GM10266 (cell line): ENCODE data around the gene DUSP8.

Experiments
- DNase-seq: peaks from one replicate; pipeline ENCODE4 v3.0.0; 2012; ENCODE audit errors: extremely low spot score
- CTCF ChIP-seq: IDR thresholded peaks from 2 replicates; pipeline ENCODE4 v1.5.1; 2012; ENCODE audit warnings: mild to moderate bottlenecking, low read depth; ENCODE audit not compliant: control insufficient read depth, insufficient read depth; ENCODE audit errors: missing control alignments

DUSP8 gene

GRCh38 chr11:1534682-1535081 lies 37.4 kb downstream of the DUSP8 start:
- DNase-seq, result no peak
- no peak for TF ChIP-seq CTCF

DNA sequence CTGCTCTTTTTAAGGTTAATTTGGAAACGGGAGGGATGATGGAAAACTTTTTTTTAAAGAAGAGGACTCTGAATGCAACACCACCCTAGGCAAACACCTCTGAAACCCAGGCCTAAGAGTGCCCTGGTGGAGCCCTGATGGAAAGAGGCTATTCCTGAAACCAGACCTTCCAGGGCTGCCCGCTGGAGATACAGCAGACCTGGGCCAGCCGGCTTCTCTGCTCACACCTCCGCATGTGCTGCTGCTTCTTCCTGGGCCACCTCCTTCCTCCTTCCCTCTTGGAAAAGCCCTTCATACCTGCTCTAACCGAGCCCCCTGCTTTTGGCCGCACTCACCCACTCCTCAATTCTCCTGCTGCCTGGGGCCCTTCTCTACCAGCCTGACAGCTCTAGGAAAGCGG lies 37.9 kb downstream of the DUSP8 start:
- TF ChIP-seq CTCF, result no peak
- DNase-seq, result no peak

DNA sequence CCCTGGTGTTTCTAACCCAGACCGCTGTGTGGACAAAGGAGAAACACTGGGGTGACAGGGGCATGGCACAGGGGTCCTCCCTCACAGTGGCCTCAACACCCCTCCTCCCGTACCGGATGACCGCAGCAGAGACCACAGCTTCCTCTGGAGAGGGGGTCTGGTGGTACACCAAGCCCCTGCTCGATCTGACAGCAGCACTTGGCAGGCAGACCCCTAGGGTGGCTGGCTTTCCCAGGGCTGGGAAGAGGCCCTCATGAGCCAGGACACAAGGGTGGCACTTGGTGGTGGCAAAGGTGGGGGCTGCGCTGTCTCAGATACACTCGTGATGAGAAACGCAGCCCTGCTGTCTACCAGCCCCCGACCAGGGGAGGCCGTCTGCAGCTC lies 38.7 kb downstream of the DUSP8 start:
- no peak for DNase-seq
- TF ChIP-seq CTCF, result no peak

DNA sequence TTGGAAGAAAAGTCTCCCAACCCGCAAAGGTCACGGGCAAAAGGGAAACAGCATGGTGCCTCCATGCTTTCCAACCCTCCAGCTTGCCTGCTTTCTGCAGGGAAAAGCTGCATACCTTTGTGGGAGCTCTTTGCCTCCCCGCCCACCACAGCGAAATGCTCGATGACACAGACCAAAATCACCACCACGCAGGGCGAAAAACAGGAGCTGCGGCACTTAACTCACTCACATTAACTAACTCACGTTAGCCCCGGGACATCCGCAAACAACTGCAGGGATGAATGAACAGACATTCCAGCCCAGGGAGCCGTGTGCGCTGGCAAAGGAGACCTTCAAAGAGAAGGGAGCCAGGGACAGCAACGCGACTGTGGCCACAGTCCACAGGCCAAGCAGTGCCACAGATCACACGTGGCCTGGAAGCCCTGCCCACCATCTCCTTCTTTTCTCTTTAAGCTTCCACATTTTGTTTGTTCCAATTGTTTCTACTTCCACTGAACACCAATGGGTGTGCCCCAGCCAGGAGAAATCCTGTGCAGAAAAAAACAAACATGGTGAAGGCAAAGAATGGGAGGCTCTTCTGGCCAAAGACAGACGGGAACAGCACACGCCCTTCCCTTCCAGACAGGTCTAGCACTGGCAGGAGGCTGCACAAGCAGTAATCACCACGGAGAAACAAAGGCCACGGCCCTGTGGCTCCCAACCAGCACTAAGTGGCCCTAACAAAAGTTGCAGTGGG lies 39.3 kb downstream of the DUSP8 start:
- TF ChIP-seq CTCF, result no peak
- DNase-seq, result no peak

DNA sequence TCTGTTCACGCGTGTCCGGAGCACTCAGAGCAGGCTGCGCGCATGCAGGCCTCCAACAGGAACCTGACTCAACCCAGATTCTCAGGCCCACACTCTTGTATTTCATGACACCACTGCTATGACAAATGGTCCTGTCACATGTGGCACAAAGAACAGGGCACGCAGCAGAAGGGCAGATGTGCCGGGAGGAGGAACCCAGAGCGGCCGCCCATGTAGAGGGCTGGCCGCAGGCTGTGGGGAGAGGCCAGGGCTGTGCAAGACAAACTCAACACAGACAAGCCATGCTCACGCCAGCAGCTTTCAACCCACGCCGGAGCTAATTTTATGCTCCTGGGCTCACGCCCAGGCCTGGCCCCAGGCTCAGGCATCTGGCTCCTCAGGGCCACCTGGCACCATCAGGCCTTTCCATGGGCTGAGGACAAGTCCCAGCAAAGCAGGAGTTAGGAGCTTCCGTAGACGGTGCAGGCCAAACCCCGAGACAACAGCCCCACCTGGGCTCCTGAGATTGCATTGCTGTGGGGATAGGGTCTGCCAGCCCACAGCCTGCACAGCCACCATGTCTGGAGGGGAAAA lies 40.0 kb downstream of the DUSP8 start:
- TF ChIP-seq CTCF, result no peak
- no peak for DNase-seq

GRCh38 chr11:1531449-1532013 lies 40.5 kb downstream of the DUSP8 start:
- no peak for DNase-seq
- TF ChIP-seq CTCF, result no peak
